Lower leg skin (tissue), 3 donors: ENCODE measurements around the gene S1PR1.

Experiments
- CTCF ChIP-seq, 3 donors: fragments of 450-650 bp; IDR thresholded peaks; one replicate each; pipeline ENCODE4 v1.5.1; 2016; ENCODE audit warnings: antibody characterized with exemption in 3 of 3, mild to moderate bottlenecking in 3 of 3, moderate library complexity in 2 of 3
- POLR2A ChIP-seq, 2 donors: fragments of 450-650 bp; IDR thresholded peaks; one replicate each; pipeline ENCODE4 v1.6.1; 2016 to 2017; ENCODE audit warnings: antibody characterized with exemption in 2 of 2, mild to moderate bottlenecking in 1 of 2, moderate library complexity in 1 of 2

GRCh38 chr1:101285922-101286570 lies 49.2 kb downstream of the S1PR1 start:
- TF ChIP-seq POLR2A (IDR thresholded peaks at IDR 0.05): no peak
- no peak for TF ChIP-seq CTCF (IDR thresholded peaks at IDR 0.05)
